D341Med (cell line): Measurements from ENCODE around the gene SUSD5.
"Not testable (repeated sequence)": the region's sequence is repeated elsewhere in the genome, so short reads cannot be mapped to it uniquely, and the experiment has no call there.

Source experiments
- DNase-seq: peaks from one replicate; pipeline ENCODE4 v3.0.0; 2012; ENCODE audit warnings: low spot score

The SUSD5 gene

GRCh38 chr3:33152363-33153360 lies 65.9 kb downstream of the SUSD5 start:
- no peak for DNase-seq

DNA sequence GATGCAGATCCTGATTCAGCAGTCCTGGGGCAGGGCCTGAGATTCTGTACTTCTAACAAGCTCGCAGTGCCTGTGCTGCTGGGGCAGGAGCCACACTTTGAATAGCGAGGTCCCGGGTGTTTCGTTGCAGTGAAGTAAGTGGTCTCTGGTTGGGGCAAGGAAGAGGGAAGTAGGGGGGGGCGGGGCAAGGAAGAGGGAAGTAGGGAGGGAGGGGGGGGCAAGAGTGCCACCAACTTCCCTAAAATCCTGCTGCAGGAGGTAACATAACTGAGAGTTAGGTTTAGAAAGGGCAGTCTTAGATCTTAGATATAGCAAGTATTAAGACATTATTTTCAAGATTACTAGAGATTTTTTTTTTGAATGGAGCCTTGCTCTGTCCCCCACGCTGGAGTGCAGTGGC lies 69.3 kb downstream of the SUSD5 start:
- DNase-seq = no peak

GRCh38 chr3:33146791-33147445 lies 71.7 kb downstream of the SUSD5 start:
- DNase-seq = no peak

- no peak for DNase-seq
These were observed 72.6 kb downstream of the SUSD5 start for GRCh38 chr3:33145901-33146580.

- DNase-seq = no peak
These were observed 73.2 kb downstream of the SUSD5 start for GRCh38 chr3:33145221-33145900.

GRCh38 chr3:33144433-33144832 lies 74.2 kb downstream of the SUSD5 start:
- no peak for DNase-seq

- DNase-seq = no peak
These were observed 77.6 kb downstream of the SUSD5 start for GRCh38 chr3:33141006-33141405.

- no peak for DNase-seq
These were observed 78.6 kb downstream of the SUSD5 start for GRCh38 chr3:33139996-33140395.

DNA sequence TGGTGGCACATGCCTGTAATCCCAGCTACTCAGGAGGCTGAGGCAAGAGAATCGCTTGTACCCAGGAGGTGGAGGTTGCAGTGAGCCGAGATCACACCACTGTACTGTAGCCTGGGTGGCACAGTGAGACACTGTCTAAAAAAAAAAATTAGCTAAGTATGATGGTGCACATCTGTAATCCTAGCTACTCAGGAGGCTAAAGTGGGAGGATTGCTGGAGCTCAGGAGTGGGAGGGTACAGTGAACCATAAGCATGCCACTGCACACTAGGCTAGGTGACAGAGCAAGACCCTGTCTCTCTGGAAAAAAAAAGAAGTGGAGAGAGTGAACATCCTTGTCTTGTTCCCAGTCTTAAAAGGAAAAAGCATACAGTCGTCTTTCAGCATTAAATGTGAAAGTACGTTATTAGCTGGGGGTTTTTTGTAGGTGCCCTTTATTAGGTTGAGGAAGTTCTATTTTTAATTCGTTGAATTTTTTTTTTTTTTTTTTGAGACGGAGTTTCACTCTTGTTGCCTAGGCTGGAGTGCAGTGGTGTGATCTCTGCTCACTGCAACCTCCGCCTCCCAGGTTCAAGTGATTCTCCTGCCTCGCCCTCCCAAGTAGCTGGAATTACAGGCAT lies 79.5 kb downstream of the SUSD5 start:
- not testable (repeated sequence) for DNase-seq

GRCh38 chr3:33137691-33138090 lies 80.9 kb downstream of the SUSD5 start:
- DNase-seq = no peak

- no peak for DNase-seq
These were observed 84.5 kb downstream of the SUSD5 start for GRCh38 chr3:33134026-33134625.

DNA sequence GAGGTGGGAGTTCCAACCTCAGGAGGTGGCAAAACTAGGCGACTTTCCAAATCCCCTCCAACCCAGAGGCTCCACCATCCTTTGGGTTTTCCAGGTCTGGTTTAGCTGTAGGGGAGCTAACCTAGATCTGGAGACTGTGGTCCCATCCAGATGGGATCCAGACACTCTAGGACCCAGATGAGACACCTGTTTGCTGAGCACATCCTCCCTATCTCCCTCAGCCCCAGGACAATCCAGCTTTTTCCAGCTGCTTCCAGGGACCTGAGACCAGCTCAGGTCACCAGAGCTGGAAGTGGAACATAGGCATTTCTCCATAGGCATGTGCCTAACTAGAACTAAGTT lies 86.6 kb downstream of the SUSD5 start:
- DNase-seq = no peak

DNA sequence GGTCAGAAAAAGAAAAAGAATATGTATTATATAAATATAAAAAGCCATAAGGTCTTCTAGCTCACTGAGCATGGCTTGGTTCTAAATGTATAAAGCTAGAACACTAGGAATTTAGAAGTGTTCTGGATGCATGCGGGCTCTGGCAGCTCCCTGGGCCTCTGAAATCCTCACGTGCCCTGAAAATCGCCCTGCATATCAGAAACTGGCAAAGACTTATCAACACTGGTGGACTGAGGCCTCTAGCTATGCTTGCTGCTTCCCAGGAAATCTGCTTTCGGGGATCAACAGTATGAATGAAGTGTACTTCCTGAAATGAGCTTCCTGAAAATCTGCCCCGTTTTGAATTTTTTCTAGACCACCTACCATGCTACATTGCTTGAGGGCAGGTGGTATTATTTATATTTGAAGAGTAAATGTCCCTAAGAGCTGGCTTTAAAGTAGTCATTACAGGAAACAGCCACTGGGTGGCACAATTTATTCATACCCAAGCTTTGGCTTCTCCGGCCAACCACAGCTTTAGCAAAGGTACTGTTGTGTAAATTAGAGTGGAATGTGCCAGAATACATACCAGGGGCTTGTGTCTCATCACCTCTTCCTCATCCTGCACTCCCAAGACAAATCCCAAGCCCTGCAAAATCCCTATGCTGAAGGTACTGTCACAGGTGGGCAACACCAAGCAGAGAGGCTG lies 87.1 kb downstream of the SUSD5 start:
- peak; percentile 71 for DNase-seq

- DNase-seq = no peak
These were observed 88.5 kb downstream of the SUSD5 start for GRCh38 chr3:33130144-33130543.

DNA sequence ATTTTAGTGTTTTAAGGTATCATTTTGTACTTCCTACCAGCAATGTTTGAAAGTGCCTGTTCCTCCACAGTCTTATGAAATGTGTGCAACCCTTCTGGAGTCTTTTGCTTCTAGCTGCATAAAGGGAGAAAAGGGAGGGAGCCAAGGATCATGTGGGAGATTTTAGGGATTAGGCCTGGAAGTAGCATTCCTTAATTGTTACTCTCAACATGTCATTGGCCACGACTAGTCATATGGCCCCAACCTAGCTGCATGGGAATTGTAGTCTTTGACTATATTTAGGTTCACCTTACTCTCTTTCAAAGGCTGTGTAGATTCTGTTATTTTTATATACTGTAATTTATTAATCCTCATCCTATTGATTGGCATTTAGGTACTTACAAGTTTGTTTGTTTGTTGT lies 89.9 kb downstream of the SUSD5 start:
- DNase-seq = peak; percentile 79

- DNase-seq = no peak
These were observed 92.8 kb downstream of the SUSD5 start for GRCh38 chr3:33125840-33126239.

- no peak for DNase-seq
These were observed 94.0 kb downstream of the SUSD5 start for GRCh38 chr3:33124638-33125037.

DNA sequence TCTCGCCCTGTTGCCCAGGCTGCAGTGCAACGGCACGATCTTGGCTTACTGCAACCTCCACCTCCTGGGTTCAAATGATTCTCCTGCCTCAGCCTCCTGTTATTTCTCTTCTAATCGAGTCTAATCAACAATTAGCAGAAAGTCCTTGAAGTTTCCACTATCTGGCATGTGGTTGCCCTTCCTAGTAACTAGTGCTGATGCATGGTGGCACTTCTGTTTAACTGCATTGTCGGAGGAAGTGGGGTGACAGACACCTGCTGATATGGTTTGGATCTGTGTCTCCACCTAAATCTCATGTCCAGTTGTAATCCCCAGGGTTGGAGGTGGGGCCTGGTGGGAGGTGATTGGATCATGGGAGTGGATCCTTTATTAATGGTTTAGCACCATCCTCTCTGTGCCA lies 95.6 kb downstream of the SUSD5 start:
- no peak for DNase-seq

DNA sequence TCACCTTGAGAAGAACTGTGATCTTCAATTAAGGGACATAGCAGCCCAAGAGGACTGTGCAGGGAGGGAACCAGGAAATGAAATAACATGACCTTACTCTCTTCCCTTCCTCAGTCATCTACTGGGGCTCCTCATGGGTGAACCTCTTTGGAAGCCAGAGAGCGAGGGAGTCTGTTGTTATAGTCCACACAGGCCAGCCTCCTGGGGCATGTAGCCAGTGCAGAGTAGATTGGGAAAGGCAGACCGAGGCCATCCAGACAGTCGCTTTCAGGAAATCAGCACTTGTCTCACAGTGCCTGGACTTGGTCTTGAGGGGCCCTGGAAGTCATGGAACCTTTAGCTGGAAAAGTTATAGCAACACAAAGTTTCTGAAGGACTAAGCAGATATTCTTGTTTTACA lies 98.7 kb downstream of the SUSD5 start:
- DNase-seq = no peak

DNA sequence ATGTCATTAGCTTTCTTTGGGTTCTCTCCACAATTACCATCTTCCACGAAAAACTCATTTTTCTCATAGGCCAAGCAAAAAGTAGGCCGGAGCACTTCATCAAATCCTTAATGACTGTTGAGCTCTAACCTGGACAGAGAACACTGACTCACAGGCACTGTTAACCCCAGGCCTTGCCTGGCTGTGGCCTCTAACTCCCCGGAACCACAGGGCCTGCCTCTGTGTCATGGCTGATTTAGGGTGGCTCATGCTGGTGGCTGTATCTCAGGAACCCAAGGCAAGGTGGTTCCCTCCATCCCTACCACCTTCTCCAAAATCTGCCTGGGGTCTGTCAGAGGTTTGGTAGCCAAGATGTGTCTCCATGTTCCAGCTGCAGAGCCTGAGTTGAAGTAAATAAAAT lies 101.1 kb downstream of the SUSD5 start:
- DNase-seq = no peak
